HG02884 (cell line): Measurements from ENCODE around the gene ATP9A.
"Not testable (repeated sequence)": the region's sequence is repeated elsewhere in the genome, so short reads cannot be mapped to it uniquely, and the experiment has no call there.

Experiments
- ATAC-seq: cut with Tn5 transposase; IDR thresholded peaks from one replicate; pipeline ENCODE4 v1.9.1; 2021; ENCODE audit warnings: mild to moderate bottlenecking, moderate library complexity; ENCODE audit not compliant: unreplicated experiment

ATP9A gene, protein sequence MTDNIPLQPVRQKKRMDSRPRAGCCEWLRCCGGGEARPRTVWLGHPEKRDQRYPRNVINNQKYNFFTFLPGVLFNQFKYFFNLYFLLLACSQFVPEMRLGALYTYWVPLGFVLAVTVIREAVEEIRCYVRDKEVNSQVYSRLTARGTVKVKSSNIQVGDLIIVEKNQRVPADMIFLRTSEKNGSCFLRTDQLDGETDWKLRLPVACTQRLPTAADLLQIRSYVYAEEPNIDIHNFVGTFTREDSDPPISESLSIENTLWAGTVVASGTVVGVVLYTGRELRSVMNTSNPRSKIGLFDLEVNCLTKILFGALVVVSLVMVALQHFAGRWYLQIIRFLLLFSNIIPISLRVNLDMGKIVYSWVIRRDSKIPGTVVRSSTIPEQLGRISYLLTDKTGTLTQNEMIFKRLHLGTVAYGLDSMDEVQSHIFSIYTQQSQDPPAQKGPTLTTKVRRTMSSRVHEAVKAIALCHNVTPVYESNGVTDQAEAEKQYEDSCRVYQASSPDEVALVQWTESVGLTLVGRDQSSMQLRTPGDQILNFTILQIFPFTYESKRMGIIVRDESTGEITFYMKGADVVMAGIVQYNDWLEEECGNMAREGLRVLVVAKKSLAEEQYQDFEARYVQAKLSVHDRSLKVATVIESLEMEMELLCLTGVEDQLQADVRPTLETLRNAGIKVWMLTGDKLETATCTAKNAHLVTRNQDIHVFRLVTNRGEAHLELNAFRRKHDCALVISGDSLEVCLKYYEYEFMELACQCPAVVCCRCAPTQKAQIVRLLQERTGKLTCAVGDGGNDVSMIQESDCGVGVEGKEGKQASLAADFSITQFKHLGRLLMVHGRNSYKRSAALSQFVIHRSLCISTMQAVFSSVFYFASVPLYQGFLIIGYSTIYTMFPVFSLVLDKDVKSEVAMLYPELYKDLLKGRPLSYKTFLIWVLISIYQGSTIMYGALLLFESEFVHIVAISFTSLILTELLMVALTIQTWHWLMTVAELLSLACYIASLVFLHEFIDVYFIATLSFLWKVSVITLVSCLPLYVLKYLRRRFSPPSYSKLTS

GRCh38 chr20:51767867-51768758 is at the start of gene ATP9A:
ATP9A (minus strand) TSS chr20:51768390; CDS start chr20:51768369, 21 bp downstream.
- no peak for ATAC-seq

DNA sequence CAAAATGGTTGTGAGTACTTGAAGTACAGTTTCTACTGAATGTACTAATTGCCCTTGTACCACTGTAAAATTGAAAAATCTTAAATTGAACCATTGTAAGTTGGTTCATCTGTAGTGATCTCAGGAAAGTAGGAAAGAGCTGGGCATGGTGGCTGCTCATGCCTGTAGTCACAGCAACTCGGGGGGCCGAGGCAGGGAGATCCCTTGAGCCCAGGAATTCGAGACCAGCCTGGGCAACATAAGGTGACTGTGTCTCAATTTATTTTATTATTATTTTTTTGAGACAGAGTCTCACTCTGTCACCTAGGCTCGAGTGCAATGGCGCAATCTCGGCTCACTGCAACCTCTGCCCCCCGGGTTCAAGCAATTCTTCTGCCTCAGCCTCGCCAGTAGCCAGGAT is 48.7 kb upstream of the ATP9A start:
- not testable (repeated sequence) for ATAC-seq

GRCh38 chr20:51815383-51816076 is 47.3 kb upstream of the ATP9A start:
- ATAC-seq, result no peak

GRCh38 chr20:51812861-51813260 is 44.7 kb upstream of the ATP9A start:
- ATAC-seq, result no peak

DNA sequence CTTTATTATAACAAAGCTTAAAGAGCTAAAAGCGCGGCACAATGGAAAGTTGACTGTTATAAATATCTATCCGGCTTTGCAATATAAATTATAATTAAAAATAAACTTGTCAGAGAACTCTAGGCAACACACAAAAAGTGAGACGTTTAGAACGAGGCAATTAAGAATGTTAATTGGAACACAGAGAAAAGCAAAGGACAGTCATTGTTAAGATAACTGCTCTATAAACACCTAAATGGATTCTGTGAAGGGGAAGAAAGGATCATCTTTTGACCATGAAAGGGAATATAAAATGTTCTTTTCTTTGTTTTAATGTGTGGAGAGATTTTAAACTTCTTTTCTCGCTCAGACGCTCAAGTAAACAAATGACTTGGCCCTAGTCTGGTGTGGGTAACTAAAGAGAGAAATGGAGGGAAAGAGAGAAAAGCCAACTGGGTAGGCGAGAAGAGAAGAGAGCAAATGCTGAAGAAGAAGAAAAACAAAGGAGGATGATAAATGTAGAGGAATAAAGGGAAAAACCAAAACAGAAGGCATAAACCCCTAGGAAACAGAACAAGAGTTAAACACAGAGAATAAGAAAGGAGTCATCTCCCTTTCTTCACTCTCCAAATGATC is 43.4 kb upstream of the ATP9A start:
- no peak for ATAC-seq

DNA sequence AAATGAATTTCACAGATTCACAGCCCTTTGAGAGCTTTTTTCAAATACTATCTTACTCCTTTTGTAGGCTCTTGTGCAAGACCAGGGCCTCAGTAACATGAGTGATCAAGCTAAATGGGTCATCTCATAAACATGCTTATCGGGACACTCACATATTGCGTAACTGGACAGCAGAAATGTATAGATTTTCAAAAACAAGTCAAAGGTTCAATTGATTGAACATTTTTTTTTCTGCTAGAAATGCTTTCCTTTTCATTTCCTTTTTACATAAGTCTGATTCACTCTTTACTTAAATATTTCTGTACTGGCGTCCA is 42.8 kb upstream of the ATP9A start:
- ATAC-seq, result no peak

- ATAC-seq, result no peak
Measured at GRCh38 chr20:51810155-51811041, 42.2 kb upstream of the ATP9A start.

GRCh38 chr20:51807720-51808250 is 39.6 kb upstream of the ATP9A start:
- no peak for ATAC-seq

GRCh38 chr20:51804754-51805153 is 36.6 kb upstream of the ATP9A start:
- ATAC-seq, result no peak

GRCh38 chr20:51803148-51803854 is 35.1 kb upstream of the ATP9A start:
- ATAC-seq, result no peak

DNA sequence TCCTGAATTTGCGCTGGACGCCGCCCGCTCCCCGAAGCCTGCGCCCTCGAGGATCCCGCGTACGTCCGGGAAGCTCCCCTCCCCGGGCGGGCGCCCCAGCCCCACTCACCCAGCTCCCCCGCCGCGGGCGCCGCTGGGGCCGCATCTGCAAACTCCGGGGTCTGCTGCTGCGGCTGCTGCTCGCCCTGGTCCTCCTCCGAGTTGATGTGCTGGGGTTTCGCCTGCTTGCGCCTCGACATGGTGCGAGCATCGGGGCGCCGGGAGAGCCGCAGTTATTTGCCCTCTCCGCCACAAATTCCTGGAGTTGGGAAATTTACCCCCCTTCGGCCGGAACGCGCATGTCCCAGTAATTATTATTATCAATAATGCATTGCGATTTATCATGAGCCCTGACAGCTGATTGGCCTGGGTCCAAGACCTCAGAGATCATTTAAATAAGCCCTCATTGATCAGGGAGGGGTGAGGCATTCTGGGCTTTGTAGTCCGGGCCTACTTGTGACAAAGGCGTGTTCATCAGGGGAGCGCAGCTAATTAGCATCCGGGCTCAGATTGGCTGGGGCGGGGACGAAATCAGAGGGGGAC is 34.1 kb upstream of the ATP9A start, which contains the start of gene SALL4:
TSS of gene SALL4 (minus strand) at position 352 of the 582 bp plus-strand sequence. CDS start at position 239, 113 bp downstream.
- ATAC-seq, result no peak

- ATAC-seq, result no peak
Measured at GRCh38 chr20:51801823-51802123, 33.6 kb upstream of the ATP9A start.

- ATAC-seq, result no peak
Measured at GRCh38 chr20:51801122-51801822, 33.1 kb upstream of the ATP9A start.

DNA sequence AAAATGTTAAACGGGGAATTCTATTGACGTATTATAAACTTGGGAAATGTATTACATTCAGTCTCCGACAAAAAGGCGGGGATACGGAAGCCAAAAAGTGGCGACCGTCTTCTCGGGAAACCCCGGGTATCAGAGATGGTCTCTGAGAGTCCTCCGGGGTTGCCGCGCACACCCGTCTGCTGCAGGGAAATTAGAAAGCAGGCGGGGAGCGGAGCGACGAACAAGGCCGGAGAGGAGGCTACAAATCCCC is 32.6 kb upstream of the ATP9A start:
- no peak for ATAC-seq

GRCh38 chr20:51800060-51800871 is 32.1 kb upstream of the ATP9A start:
- ATAC-seq, result no peak

DNA sequence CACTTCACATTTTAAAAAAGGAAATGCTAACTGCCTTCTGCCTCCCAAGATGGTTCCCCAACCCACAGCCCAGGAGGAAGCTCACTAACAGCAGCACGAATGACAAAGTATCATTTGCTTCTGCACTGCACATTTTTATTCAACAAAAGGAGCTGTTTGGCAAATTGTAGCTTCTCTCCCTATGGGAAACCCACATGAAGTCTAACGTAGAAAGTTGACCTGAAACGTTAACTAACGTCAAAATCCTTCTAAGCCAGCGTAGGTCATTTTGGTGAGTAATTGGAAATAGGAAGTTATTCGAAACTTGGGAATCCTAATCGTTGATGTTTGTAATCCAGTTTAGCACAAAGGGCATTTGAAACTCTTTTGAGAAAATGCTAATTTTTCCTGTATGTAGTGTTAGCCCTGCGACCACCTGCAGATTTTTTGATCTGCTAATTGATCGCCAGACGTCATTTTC is 31.2 kb upstream of the ATP9A start:
- no peak for ATAC-seq
